ENCODE data around the gene CELSR1.

DNA sequence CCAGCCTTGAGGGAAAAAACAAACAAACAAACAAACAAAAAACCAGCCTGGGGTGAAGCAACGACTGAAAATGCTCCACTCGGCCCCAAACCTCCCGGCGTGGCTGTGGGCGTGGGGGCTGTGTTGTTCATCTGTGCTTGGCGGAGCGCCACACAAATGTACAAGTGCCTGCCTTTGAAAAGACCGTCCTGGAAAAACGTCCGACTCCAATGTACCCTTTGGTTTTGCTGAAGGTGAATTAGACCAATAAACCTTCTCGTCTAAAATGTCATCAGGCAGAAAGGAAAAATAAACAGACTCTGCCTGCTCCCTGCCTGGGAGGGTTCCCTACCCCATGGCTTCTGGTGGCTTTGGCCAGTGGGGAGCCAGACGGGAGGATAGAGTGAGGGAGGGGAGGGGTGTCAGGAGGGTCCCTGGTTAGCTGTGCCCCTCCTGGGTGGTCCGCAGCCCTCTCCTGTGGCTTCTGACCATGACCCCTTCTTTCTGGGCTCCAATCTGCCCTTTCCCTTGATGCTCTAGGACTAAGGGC lies 108.0 kb downstream of the CELSR1 start:
- TF ChIP-seq CTCF (IDR thresholded peaks at IDR 0.05) = no peak
- TF ChIP-seq POLR2A (IDR thresholded peaks at IDR 0.05) = no peak
